ENCODE measurements around the gene DYDC2.
"Not testable (repeated sequence)": the region's sequence is repeated elsewhere in the genome, so short reads cannot be mapped to it uniquely, and the experiment has no call there.

Gene DYDC2

GRCh38 chr10:80414142-80414895 is 57.7 kb downstream of the DYDC2 start:
- DNase-seq, result peak; percentile 27

- DNase-seq, result no peak
Measured at GRCh38 chr10:80415734-80416478, 59.3 kb downstream of the DYDC2 start.

- DNase-seq, result no peak
Measured at GRCh38 chr10:80416479-80417098, 60.0 kb downstream of the DYDC2 start.

- DNase-seq, result not testable (repeated sequence)
Measured at GRCh38 chr10:80417256-80417655, 60.7 kb downstream of the DYDC2 start.
